ENCODE data around the gene LTBP1. TPM values are rescaled to one million over a fixed set of nuclear protein-coding genes. Genes with fewer than 3 reads are reported as not detected.

LTBP1 gene
- total RNA-seq, 2 donors from 2014 or later: 0.39 to 0.41 TPM

- H3K27ac Mint-ChIP-seq: no peak overlapping the region
- no peak for ATAC-seq
- no peak for DNase-seq (ENCODE audit: low spot score in 2 of 2)
- H3K36me3 Mint-ChIP-seq: no peaks in the 10 kb centered on the region
- no peaks in the 10 kb centered on the region for H3K9me3 Mint-ChIP-seq
Observed at GRCh38 chr2:33188799-33189198, 242.0 kb downstream of the LTBP1 start.

GRCh38 chr2:33190393-33190937 lies 243.7 kb downstream of the LTBP1 start:
- no peak for ATAC-seq
- Mint-ChIP-seq H3K27ac (no peak overlapping the region), H3K9me3 (no peaks in the 10 kb centered on the region), H3K36me3 (no peaks in the 10 kb centered on the region)
- no peak for DNase-seq (ENCODE audit: low spot score in 2 of 2)

GRCh38 chr2:33195891-33196290 lies 249.1 kb downstream of the LTBP1 start:
- DNase-seq (ENCODE audit: low spot score in 2 of 2) (no peak), ATAC-seq (no peak)
- no peaks in the 10 kb centered on the region for H3K9me3 Mint-ChIP-seq
- no peaks in the 10 kb centered on the region for H3K36me3 Mint-ChIP-seq
- no peak overlapping the region for H3K27ac Mint-ChIP-seq

- H3K9me3 Mint-ChIP-seq: no peaks in the 10 kb centered on the region
Observed at GRCh38 chr2:33196700-33197099, 249.9 kb downstream of the LTBP1 start.

GRCh38 chr2:33197198-33197938 lies 250.6 kb downstream of the LTBP1 start:
- DNase-seq (ENCODE audit: low spot score in 2 of 2) (no peak), ATAC-seq (no peak)
- Mint-ChIP-seq H3K27ac (no peak overlapping the region), H3K9me3 (no peaks in the 10 kb centered on the region), H3K36me3 (no peaks in the 10 kb centered on the region)

More at GRCh38 chr2:33196700-33197099, 249.9 kb downstream of the LTBP1 start:
- Mint-ChIP-seq H3K27ac (no peak overlapping the region), H3K36me3 (no peaks in the 10 kb centered on the region)
- ATAC-seq (no peak), DNase-seq (ENCODE audit: low spot score in 2 of 2) (no peak)

GRCh38 chr2:33202641-33203522 lies 256.1 kb downstream of the LTBP1 start:
- Mint-ChIP-seq H3K27ac (no peak overlapping the region), H3K9me3 (peaks cover 0 to 3% of the 10 kb centered on the region in 2 donors), H3K36me3 (no peaks in the 10 kb centered on the region)
- no peak for DNase-seq (ENCODE audit: low spot score in 2 of 2)
- ATAC-seq: no peak

- H3K27ac Mint-ChIP-seq: no peak overlapping the region
- ATAC-seq: no peak
- no peak for DNase-seq (ENCODE audit: low spot score in 2 of 2)
- H3K9me3 Mint-ChIP-seq: peaks cover 0 to 3% of the 10 kb centered on the region in 2 donors
- no peaks in the 10 kb centered on the region for H3K36me3 Mint-ChIP-seq
Observed at GRCh38 chr2:33204945-33205344, 258.2 kb downstream of the LTBP1 start.

- no peaks in the 10 kb centered on the region for H3K36me3 Mint-ChIP-seq
Observed at GRCh38 chr2:33205693-33206434, 259.1 kb downstream of the LTBP1 start.

GRCh38 chr2:33207151-33207740 lies 260.5 kb downstream of the LTBP1 start:
- Mint-ChIP-seq H3K36me3 (no peaks in the 10 kb centered on the region), H3K9me3 (peaks cover 0 to 3% of the 10 kb centered on the region in 2 donors), H3K27ac (no peak overlapping the region)
- no peak for DNase-seq (ENCODE audit: low spot score in 2 of 2)
- ATAC-seq: no peak

More at GRCh38 chr2:33205693-33206434, 259.1 kb downstream of the LTBP1 start:
- ATAC-seq (no peak), DNase-seq (ENCODE audit: low spot score in 2 of 2) (no peak)
- Mint-ChIP-seq H3K27ac (no peak overlapping the region), H3K9me3 (peaks cover 0 to 3% of the 10 kb centered on the region in 2 donors)

GRCh38 chr2:33208400-33208799 lies 261.6 kb downstream of the LTBP1 start:
- Mint-ChIP-seq H3K9me3 (peaks cover 0 to 3% of the 10 kb centered on the region in 2 donors), H3K27ac (no peak overlapping the region), H3K36me3 (no peaks in the 10 kb centered on the region)
- DNase-seq (ENCODE audit: low spot score in 2 of 2): no peak
- no peak for ATAC-seq

GRCh38 chr2:33209976-33210375 lies 263.2 kb downstream of the LTBP1 start:
- H3K27ac Mint-ChIP-seq: no peak overlapping the region
- H3K36me3 Mint-ChIP-seq: no peaks in the 10 kb centered on the region
- peaks cover 0 to 3% of the 10 kb centered on the region in 2 donors for H3K9me3 Mint-ChIP-seq
- ATAC-seq: no peak
- DNase-seq (ENCODE audit: low spot score in 2 of 2): no peak

GRCh38 chr2:33210626-33211025 lies 263.9 kb downstream of the LTBP1 start:
- no peaks in the 10 kb centered on the region for H3K36me3 Mint-ChIP-seq
- no peak for DNase-seq (ENCODE audit: low spot score in 2 of 2)
- H3K9me3 Mint-ChIP-seq: peaks cover 0 to under 1% of the 10 kb centered on the region in 2 donors
- H3K27ac Mint-ChIP-seq: no peak overlapping the region
- ATAC-seq: no peak

GRCh38 chr2:33212151-33212550 lies 265.4 kb downstream of the LTBP1 start:
- no peaks in the 10 kb centered on the region for H3K9me3 Mint-ChIP-seq
- DNase-seq (ENCODE audit: low spot score in 2 of 2) (no peak), ATAC-seq (no peak)
- no peak overlapping the region for H3K27ac Mint-ChIP-seq
- no peaks in the 10 kb centered on the region for H3K36me3 Mint-ChIP-seq

GRCh38 chr2:33213244-33213643 lies 266.5 kb downstream of the LTBP1 start:
- no peak for DNase-seq (ENCODE audit: low spot score in 2 of 2)
- ATAC-seq: no peak
- H3K9me3 Mint-ChIP-seq: no peaks in the 10 kb centered on the region
- H3K27ac Mint-ChIP-seq: no peak overlapping the region
- no peaks in the 10 kb centered on the region for H3K36me3 Mint-ChIP-seq

GRCh38 chr2:33213648-33214047 lies 266.9 kb downstream of the LTBP1 start:
- ATAC-seq (no peak), DNase-seq (ENCODE audit: low spot score in 2 of 2) (no peak)
- H3K27ac Mint-ChIP-seq: no peak overlapping the region
- no peaks in the 10 kb centered on the region for H3K36me3 Mint-ChIP-seq
- no peaks in the 10 kb centered on the region for H3K9me3 Mint-ChIP-seq

GRCh38 chr2:33214436-33214835 lies 267.7 kb downstream of the LTBP1 start:
- Mint-ChIP-seq H3K36me3 (no peaks in the 10 kb centered on the region), H3K9me3 (no peaks in the 10 kb centered on the region), H3K27ac (no peak overlapping the region)
- no peak for DNase-seq (ENCODE audit: low spot score in 2 of 2)
- no peak for ATAC-seq

All from activated naive CD4-positive, alpha-beta T cell treated with anti-CD3 and anti-CD28 coated beads, Interleukin-2, amount 50 U/mL, for 72 hours (primary cell).